Activated CD4-positive, alpha-beta T cell treated with anti-CD3 and anti-CD28 coated beads, Interleukin-2, Interleukin-4, amounts not matched to agents 100 ng/mL and 50 ng/mL, durations not matched to agents 16 hours and 8 hours (primary cell): ENCODE measurements around the gene LRRC37A2.
"Not testable (repeated sequence)": the region's sequence is repeated elsewhere in the genome, so short reads cannot be mapped to it uniquely, and the experiment has no call there.

Experiments used
- DNase-seq: peaks from one replicate; pipeline ENCODE4 v3.0.0-alpha.2; 2020; ENCODE audit warnings: low spot score

Gene LRRC37A2

DNA sequence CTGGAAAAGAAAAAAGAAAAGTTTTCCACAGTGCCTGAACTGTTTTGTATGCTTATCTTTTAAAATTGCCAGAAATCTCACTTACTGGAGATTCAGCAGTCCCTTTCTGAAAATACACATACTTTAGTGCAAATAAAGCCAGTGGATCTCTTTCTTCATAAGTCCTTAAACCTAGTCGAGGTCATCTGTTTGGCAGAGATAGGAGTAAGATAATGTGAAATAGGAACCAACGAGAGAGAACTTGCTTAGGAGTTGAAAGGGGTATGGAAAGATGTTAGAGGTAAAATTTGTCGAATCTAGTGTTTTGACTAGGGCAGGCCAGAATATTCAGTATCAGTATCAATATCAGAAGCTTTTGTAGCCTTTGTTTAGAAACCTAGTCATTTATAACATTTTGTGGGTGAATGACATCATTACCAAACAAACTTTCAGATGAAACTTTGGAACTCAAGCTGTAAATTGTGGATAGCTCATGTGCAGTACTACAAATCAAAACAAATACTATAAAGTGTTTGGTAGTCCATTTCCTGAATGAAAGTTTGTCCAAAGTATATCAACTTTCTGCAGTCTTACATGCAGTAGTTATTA is 86.2 kb downstream of the LRRC37A2 start:
- peak; percentile 37 for DNase-seq

DNA sequence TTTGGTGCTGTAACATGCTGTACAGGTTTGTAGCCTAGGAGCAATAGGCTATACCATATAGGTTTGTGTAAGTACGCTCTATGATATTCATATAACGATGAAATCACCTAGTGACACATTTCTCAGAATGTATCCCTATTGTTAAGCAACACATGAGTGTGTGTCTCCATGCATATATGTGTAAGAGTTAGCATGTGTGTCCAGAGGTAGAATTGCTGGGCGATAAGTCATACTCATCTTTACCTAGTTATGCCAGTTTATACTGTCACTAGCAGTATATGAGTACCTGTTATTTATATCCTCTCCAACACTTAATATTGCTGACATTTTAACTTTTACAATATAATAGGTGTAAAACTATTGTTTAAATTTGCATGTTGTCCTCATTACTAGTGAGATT is 88.5 kb downstream of the LRRC37A2 start:
- DNase-seq = not testable (repeated sequence)

DNA sequence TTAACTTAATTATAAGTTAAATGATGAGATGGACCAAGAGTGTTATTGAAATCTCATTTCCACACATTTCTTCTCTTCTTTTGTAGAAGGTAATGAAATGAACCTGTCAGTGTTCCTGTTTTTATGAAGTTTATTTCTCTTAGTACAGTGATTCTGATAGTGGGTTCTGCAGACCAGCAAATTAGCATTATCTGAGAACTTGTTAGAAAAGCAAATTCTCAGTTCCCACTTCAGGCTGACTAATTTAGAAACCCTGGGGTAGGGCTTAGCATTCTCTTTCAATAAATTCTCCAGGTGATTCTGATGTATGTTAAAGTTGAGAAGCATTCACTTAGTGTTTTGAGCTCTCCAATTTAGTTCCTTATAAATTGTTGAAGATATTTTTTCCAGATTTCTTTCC is 90.9 kb downstream of the LRRC37A2 start:
- peak; percentile 46 for DNase-seq
